Upper lobe of left lung (tissue), 6 donors: ENCODE results near the gene TMEM131L. TPM values are rescaled to one million over a fixed set of nuclear protein-coding genes. Genes with fewer than 3 reads are reported as not detected.
A peak's percentile ranks its signal among the peaks of the same experiment; 100 is the strongest.

ENCODE experiments used
- ATAC-seq, 2 donors: fragments of 200-7000 bp; cut with Tn5 transposase; one replicate each; pipeline ENCODE4 v1.9.1; 2022; ENCODE audit warnings: mild to moderate bottlenecking in 2 of 2, moderate library complexity in 2 of 2; ENCODE audit not compliant: low FRiP score in 2 of 2
- DNase-seq, 2 donors: peaks; one replicate each; pipeline ENCODE4 v3.0.0-alpha.2; 2019 to 2020
- H3K27ac ChIP-seq, 4 donors: fragments of 200-600 bp; sonication (generic); one replicate each; pipeline ENCODE4 v1.5.1; 2016 to 2019
- H3K27me3 ChIP-seq, 4 donors: fragments of 200-600 bp; sonication (generic); one replicate each; pipeline ENCODE4 v1.5.1; 2017 to 2019
- H3K36me3 ChIP-seq, 4 donors: fragments of 200-600 bp; sonication (generic); one replicate each; pipeline ENCODE4 v1.5.1; 2016 to 2019
- H3K4me1 ChIP-seq, 4 donors: fragments of 200-600 bp; sonication (generic); one replicate each; pipeline ENCODE4 v1.5.1; 2018 to 2019
- H3K4me3 ChIP-seq, 4 donors: fragments of 200-600 bp; sonication (generic); one replicate each; pipeline ENCODE4 v1.5.1; 2017 to 2019; ENCODE audit warnings: mild to moderate bottlenecking in 2 of 4, moderate library complexity in 1 of 4
- H3K9me3 ChIP-seq, 4 donors: fragments of 200-600 bp; sonication (generic); one replicate each; pipeline ENCODE4 v1.5.1; 2018 to 2019
- EP300 ChIP-seq, 4 donors: sonication (generic); formaldehyde crosslinking; IDR thresholded peaks; one replicate each; pipeline ENCODE4 v1.5.1; 2017; ENCODE audit warnings: antibody characterized with exemption in 4 of 4, control low read depth in 2 of 4
- POLR2A ChIP-seq, 4 donors: fragments of 450-650 bp; IDR thresholded peaks; one replicate each; pipeline ENCODE4 v1.5.1; 2016 to 2017; ENCODE audit warnings: antibody characterized with exemption in 4 of 4, mild to moderate bottlenecking in 2 of 4
- POLR2AphosphoS5 ChIP-seq, 2 donors: sonication (generic); formaldehyde crosslinking; IDR thresholded peaks; one replicate each; pipeline ENCODE4 v1.5.1; 2017; ENCODE audit warnings: antibody characterized with exemption in 2 of 2
- WGBS, 2 donors: methylation state at CpG; one replicate each; pipeline ENCODE4 v1.1.5; 2017 to 2018; 5-methylcytosine and 5-hydroxymethylcytosine counted together
- total RNA-seq, 6 donors: library from RNA; depleted of rRNA in 4 of 6; stranded (reverse); fragments of >200 nt in 4 of 6; gene quantifications; one replicate each; pipeline versions ENCODE4 v1.1.0 to v1.2.1, GENCODE V29; 2016 to 2021
- TF ChIP-seq, protein P1 (sequence below), 6 experiments: fragments of 450-650 bp in 4 of 6; fragments of 200-600 bp in 2 of 6; sonication (generic) in 2 of 6; IDR thresholded peaks; one replicate each; pipeline ENCODE4 v1.5.1; 2016 to 2019; ENCODE audit warnings: antibody characterized with exemption in 6 of 6
- donor health status: DM: no; HTN: no; CAD: no; lungs with moderate emphysema.
- donor health status: DM: no; HTN: yes; CAD: no; lungs with severe emphysema.

The TMEM131L gene
- total RNA-seq, 6 donors from 2014 or later, result 12.3 to 28.8 (median 19.5) TPM

DNA sequence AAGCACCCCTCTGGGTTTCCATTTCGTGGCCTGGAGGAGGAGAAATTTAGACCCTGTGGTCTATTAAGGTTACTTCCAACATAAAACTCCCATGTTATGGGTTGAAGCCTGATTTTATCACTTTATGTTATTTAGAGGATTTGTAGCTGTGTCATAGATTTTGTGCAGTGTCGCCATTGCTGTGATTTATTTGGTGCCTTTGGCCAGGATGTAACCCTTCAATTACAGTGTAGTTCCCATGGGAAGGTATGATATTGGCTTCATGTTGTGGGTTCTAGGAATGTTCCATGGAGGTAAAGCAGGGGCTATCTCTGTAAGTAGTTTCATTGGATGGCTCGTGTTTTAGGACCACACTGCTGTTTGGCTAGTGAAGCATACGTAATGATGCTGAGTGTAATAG, 58.5 kb downstream of the TMEM131L start:
- DNase-seq, result no peak
- no peak for TF ChIP-seq POLR2AphosphoS5 (IDR thresholded peaks at IDR 0.05)
- TF ChIP-seq, protein P1, sequence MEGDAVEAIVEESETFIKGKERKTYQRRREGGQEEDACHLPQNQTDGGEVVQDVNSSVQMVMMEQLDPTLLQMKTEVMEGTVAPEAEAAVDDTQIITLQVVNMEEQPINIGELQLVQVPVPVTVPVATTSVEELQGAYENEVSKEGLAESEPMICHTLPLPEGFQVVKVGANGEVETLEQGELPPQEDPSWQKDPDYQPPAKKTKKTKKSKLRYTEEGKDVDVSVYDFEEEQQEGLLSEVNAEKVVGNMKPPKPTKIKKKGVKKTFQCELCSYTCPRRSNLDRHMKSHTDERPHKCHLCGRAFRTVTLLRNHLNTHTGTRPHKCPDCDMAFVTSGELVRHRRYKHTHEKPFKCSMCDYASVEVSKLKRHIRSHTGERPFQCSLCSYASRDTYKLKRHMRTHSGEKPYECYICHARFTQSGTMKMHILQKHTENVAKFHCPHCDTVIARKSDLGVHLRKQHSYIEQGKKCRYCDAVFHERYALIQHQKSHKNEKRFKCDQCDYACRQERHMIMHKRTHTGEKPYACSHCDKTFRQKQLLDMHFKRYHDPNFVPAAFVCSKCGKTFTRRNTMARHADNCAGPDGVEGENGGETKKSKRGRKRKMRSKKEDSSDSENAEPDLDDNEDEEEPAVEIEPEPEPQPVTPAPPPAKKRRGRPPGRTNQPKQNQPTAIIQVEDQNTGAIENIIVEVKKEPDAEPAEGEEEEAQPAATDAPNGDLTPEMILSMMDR (IDR thresholded peaks at IDR 0.05), result no peak
- no peak for TF ChIP-seq EP300 (IDR thresholded peaks at IDR 0.05)
- no peak for TF ChIP-seq POLR2A (IDR thresholded peaks at IDR 0.05)
- Histone ChIP-seq H3K4me3 (no peak overlapping the region), H3K27me3 (no peaks in the 10 kb centered on the region), H3K36me3 (no peaks in the 10 kb centered on the region), H3K4me1 (peaks cover 21 to 45% (median 29%) of the 10 kb centered on the region in 4 donors), H3K9me3 (no peaks in the 10 kb centered on the region), H3K27ac (no peak overlapping the region)
- 94 to 95% methylated on average over 4 of the region's 4 CpGs for WGBS, 2 donors
- no peak for ATAC-seq

DNA sequence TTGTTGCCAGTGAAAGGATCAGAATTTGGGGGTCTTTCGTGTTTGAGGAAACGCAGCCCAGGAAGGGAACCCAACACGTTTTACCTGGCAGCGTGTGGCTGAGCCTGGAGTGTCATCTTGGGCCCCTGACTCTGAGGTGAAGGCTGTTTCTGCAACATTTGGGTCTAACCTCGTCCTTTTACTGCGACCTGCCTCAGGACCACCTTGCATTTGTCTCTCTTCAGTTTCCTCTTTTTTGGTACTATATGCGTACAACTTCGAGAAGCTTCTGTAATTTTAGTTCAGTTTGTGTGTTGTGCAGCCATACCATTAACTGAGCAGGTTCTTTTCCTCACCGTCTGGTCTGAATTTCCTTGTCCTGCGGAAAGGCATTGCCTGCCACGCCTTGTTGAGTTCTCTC, 61.5 kb downstream of the TMEM131L start:
- H3K4me1 ChIP-seq, result peaks cover 32 to 46% (median 44%) of the 10 kb centered on the region in 4 donors
- TF ChIP-seq POLR2AphosphoS5 (IDR thresholded peaks at IDR 0.05), result no peak
- no peak for TF ChIP-seq EP300 (IDR thresholded peaks at IDR 0.05)
- no peak for TF ChIP-seq POLR2A (IDR thresholded peaks at IDR 0.05)
- TF ChIP-seq, protein P1 (IDR thresholded peaks at IDR 0.05), result no peak
- no peak for ATAC-seq

DNA sequence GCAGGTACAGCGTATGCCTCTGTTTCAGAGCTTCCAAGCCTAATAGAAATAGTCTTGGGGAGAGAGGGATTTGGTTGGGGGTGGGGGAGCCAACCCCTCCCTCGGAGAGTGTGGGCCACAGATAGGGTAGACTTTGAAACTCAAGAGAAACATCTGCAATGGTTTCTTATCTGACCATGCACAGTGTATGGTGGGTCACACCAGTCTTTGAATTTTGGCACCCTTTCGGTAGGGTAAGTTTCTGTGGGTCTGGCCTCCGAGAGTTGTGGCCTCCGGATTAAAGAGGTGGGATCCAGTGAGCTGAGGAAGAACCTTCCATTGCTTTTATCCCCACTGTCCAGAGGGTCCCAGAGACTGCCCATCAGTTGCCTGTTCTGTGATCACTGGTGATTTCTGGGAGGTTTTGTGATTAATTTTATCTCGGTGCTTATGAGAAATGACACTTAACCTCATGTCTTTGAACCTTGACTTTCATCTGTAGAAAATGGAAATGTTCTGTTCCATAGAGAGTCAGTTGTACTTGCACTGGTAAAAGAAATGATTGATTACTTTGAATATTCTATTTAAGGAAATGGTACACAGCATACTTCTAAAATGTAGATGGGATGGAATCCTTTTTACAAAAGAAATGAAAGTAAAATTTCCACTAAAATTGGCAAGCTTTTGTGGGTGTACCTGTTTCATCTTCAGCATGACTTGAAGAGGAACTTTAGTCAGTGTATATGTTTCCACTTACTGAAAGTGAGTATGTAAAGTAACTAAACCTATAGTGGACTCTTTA, 62.7 kb downstream of the TMEM131L start:
- Histone ChIP-seq H3K27ac (peak overlapping the region in 2 of 4 donors; percentile 17 to 62), H3K9me3 (no peaks in the 10 kb centered on the region), H3K27me3 (no peaks in the 10 kb centered on the region), H3K36me3 (no peaks in the 10 kb centered on the region), H3K4me3 (no peak overlapping the region), H3K4me1 (peaks cover 24 to 41% (median 37%) of the 10 kb centered on the region in 4 donors)
- TF ChIP-seq POLR2AphosphoS5 (IDR thresholded peaks at IDR 0.05), result no peak
- no peak for TF ChIP-seq EP300 (IDR thresholded peaks at IDR 0.05)
- TF ChIP-seq POLR2A (IDR thresholded peaks at IDR 0.05), result no peak
- TF ChIP-seq, protein P1 (IDR thresholded peaks at IDR 0.05), result no peak
- peak in 1 of 2 donors; percentile 28 for ATAC-seq
- no peak for DNase-seq
- WGBS, 2 donors, result 76 to 78% methylated on average over 6 of the region's 6 CpGs

More for the DNA sequence above, 61.5 kb downstream of the TMEM131L start:
- H3K36me3 ChIP-seq, result no peaks in the 10 kb centered on the region
- no peak for DNase-seq
- H3K9me3 ChIP-seq, result no peaks in the 10 kb centered on the region
- peak overlapping the region in 1 of 4 donors; percentile 6 for H3K27ac ChIP-seq
- no peaks in the 10 kb centered on the region for H3K27me3 ChIP-seq
- 85 to 91% methylated on average over 11 of the region's 11 CpGs for WGBS, 2 donors
- H3K4me3 ChIP-seq, result no peak overlapping the region

DNA sequence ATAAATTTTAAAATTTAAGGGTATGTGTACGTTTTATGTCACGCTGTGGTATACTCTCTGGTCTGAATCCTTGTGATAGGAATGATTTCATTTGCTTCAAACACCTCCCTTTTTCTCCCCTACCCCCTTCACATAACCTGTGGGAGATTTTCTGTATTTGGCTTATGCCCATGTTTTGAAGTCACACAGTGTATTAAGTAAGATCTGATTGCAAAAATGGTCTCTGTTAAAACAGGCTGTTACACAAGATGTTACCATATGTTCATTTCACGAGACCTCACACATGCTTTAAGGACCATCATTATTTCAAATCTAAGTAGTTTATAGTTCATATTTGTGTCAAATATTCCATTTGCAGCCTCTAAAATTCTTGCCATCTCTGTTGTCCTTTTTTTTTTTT, 63.5 kb downstream of the TMEM131L start:
- DNase-seq (no peak), ATAC-seq (peak in 1 of 2 donors; percentile 62)
- H3K9me3 ChIP-seq, result no peaks in the 10 kb centered on the region
- 78 to 82% methylated on average over 3 of the region's 3 CpGs for WGBS, 2 donors
- H3K4me3 ChIP-seq, result no peak overlapping the region
- peak overlapping the region in 2 of 4 donors; percentile 17 to 62 for H3K27ac ChIP-seq
- H3K27me3 ChIP-seq, result no peaks in the 10 kb centered on the region
- no peaks in the 10 kb centered on the region for H3K36me3 ChIP-seq
- H3K4me1 ChIP-seq, result peaks cover 21 to 37% (median 33%) of the 10 kb centered on the region in 4 donors
- TF ChIP-seq EP300 (IDR thresholded peaks at IDR 0.05) (peak in 1 of 4 donors; percentile 76), POLR2AphosphoS5 (IDR thresholded peaks at IDR 0.05) (no peak)

DNA sequence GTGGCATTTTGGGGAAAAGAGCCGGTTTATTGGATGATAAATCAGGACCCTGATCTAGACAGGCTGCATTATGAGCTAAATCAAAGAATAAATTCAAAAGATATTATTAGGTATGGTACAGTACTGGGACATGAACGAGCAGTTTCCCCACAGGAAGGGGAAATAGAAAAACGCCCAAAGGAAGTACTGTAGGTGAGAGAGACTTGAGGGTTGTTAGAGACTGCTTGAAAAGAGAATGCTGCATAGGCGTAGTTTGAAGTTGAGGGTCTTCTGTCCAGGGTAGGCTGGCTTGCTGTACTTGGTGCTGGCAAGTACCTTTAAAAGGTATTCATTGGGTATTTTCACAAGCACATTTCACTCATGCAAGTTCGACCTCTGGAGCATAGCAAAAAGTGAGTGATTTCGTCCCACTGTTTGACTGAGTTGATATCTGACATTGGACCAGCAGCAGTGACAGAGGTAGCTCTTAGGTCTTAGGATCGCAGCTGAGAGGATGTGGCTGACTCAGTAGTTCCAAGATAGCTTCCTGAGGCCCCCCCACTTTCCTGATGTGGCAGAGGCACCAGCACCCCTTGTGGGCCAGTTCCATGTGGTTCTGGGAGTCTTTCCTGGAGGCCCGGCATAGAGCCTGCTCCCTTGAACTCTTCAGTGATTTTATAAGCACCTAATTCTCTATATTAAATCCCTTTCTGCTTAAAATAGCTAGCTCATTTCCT, 64.3 kb downstream of the TMEM131L start:
- Histone ChIP-seq H3K9me3 (no peaks in the 10 kb centered on the region), H3K36me3 (no peaks in the 10 kb centered on the region), H3K27ac (peak overlapping the region in 3 of 4 donors; percentile 13 to 65 (median 62)), H3K4me1 (peaks cover 21 to 38% (median 34%) of the 10 kb centered on the region in 4 donors), H3K27me3 (no peaks in the 10 kb centered on the region), H3K4me3 (no peak overlapping the region)
- 43 to 50% methylated on average over 7 to 8 of the region's 8 CpGs for WGBS, 2 donors
- TF ChIP-seq EP300 (IDR thresholded peaks at IDR 0.05), result no peak
- TF ChIP-seq POLR2AphosphoS5 (IDR thresholded peaks at IDR 0.05), result no peak
- ATAC-seq (peak in 1 of 2 donors; percentile 49), DNase-seq (no peak)
